SKM-1 treated with dmso at 0.1 percent for 144 hours (cell line): ENCODE measurements around the gene NAA60.

Experiments used
- DNase-seq: peaks from one replicate; lab custom pipeline; 2025; ENCODE audit not compliant: unreplicated experiment; lab: John Stamatoyannopoulos, UW

NAA60 gene

DNA sequence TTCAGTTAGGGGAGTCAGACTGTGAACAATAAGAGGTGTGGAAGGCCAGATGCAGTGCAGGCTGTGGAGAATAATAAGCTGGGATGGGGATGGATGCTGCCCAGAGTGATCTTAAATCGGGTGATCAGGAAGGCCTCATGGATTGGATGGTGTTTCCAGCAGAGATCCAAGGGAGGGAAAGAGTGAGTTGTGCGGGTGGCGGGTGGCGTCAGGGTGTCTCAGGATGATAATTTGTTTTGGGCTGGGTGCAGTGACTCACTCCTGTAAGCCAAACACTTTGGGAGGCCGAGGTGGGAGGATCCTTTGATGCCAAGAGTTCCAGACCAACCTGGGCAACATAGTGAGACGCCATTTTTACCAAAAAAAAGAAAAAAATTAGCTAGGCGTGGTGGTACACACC is 65.3 kb downstream of the NAA60 start:
- no peak for DNase-seq

DNA sequence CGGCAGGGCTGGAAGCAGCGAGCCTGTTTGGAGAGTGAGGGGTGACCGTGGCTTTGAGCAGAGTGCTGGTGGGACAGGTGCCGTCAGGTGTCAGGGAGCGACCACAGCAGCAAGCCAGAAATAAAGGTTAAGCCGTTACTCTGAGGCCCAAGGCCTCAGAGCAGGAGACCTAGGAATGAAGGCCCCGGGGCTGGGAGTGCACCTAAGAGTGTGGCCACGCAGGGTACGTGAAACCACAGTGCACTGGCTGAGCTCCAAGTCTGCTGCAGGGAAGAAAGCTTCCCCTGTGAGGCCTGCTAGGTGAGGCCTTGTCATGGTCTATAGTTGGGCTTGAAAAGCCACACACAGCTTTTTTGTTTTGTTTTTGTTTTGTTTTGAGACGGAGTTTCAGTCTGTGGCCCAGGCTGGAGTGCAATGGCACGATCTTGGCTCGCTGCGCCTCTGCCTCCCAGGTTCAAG is 66.0 kb downstream of the NAA60 start:
- no peak for DNase-seq

DNA sequence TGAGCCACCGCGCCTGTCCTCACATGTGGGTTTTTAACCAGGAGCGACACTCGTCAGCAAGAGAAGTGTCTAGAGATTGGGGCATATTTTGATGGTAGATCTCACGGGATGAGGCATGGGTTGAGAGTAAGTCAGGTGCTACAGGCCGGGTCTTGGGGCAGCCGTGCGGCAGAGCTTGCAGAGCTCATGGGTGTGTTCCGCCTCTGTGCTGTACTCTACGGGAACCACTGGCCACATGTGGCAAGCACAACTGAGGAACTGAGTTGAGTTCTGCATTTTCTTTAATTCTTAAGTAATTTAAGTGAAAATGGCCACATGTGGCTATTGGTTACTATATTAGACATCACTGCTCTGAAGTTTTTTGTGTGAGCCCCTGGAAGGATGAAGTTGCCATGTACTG is 66.9 kb downstream of the NAA60 start:
- no peak for DNase-seq

DNA sequence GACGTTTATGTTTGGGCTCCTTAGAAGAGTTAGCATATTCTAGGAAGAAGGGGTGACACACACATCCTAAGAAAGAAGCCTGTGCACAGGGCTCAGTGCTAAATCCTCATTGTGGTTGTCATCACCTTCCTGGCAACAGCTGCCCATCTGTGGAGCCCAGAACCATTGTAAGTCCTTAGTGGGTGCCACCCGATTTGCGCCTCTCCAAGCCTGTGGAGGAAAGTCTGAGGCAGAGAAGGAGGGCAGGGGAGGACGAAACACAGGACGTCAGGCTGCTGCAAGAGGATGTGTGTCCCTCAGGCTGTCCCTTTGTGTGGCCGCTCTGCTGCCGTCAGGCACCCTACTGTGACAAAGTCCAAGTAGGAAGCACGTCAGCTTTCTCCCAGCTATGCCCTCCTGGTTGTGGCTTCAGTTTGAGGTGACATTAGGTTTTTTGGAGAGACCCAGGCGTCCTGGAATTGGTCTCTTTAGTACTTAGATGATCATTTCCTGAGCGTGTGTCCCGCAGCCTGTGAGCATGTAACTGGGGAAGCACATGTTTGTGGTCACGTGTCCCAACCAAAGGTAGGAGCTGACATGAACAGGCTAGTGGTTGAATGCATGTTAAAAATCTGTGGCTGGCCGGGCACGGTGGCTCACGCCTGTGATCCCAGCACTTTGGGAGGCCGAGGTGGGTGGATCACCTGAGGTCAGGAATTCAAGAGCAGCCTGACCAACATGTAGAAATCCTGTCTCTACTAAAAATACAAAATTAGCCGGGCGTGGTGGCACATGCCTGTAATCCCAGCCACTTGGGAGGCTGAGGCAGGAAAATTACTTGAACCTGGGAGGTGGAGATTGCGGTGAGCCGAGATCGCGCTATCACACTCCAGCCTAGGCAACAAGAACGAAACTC is 68.1 kb downstream of the NAA60 start:
- no peak for DNase-seq

DNA sequence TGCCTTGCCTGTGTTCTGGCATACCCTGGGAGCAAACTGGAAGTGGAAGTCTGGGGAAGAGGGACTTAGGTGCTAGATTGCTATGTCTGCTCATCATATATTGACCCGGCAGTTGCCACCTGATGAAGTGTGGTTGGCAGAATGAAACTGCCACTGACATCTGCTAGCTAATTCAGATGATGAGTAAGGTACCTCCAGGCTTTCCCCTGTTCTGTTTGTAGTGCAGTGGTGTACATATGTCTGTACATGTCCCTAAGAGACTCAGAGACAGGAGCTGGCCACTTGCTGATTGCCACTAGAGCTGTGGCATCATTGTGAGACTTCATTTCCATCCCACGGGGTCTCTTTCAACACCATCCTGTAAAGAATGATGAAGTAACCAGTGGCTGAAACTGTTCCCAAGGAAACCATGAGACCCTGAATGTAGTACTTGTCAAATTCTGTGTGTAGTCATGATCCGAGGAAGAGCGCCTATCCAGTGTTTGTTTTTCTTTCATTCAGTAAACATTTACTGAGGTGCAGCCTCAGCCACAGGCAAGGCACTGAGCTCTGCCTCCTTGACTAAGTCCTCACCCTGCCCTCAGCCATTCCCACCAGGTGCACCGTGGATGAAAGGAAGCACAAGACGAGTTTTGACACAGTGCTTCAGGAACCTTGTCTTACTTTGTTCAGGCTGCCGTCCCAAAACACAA is 70.6 kb downstream of the NAA60 start:
- DNase-seq: no peak

DNA sequence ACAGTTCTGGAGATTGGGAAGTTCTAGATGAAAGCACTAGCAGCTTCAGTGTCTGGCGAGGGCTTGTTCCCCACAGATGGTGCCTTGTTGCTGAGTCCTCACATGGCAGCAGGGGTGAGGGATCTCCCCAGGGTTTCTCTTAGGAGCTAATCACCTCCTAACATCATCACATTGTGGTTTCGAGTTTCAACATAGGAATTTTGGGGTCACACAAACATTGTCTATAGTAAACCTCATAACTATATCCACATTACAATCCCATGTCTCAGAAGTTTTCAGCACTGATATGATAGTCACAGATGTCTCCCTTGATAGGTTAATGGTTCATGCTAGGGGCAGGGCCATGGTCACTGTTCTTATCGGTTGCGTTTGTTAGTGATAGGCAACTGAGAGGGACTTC is 71.1 kb downstream of the NAA60 start:
- no peak for DNase-seq

DNA sequence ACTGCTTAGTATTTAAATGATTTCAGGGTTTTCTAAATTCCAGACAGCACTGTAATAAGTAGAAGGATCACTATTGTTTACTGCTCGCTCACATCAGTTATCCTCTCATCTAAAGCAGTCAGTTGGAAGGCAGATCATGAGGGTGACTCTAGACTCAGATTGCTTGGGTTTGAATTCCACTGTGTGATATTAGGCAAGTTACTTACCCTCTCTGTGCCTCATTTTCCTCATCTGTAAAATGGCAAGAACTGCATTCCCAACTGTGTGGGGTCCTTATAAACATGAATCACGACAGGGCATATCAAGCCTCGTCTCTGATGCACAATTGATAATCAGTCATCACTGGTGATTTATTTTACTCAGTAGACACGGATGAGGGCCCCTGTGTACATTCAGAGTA is 72.4 kb downstream of the NAA60 start:
- no peak for DNase-seq

DNA sequence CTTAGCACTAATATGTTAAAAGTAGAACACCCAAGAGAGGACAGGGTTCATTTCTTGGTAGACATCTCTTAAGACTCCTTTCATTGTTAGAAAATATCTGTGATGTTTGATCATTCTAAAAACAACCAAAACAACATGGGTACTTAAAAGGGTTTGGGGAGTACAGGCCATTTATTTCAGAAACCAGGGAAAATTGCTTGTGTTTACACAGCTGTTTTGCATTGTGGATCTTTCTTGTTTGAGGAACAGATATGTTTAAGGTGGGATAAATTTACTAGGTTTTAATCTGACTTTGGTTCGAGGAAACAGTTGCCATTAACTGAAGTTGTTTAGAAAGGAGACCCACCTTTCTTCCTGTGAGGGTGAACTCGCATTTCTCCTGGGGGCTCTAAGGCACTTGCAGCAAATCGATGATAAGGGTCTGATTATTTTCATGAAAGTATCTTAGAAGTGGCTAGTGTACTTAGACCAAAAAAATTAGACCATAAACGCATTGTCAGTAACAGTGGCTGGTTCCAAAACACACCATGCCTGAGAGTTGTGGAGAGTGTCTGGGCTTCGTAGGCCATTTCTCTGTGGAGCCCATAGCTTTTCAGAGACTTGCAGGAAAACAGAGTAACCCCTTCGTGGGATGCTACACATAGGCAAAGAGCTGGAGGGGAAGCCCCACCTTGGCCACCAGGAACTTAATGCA is 75.0 kb downstream of the NAA60 start:
- DNase-seq: no peak

DNA sequence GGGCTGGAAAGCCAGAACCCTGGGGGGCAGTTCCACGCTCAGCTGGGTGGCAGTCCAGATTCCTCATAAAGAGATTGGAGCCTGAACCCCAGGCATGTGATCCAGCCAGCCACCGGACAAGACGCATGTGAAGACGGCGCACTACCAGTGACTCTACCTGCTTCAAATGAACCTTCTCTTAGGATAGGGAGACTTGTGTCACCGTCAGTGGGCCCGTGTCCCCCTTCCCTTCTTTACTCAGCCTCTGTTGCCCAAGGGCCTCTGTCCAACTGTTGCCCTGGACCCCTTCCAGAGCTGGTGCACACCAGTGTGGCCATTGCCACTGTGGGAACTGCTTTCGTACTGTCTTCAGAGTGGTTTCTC is 75.5 kb downstream of the NAA60 start:
- no peak for DNase-seq

DNA sequence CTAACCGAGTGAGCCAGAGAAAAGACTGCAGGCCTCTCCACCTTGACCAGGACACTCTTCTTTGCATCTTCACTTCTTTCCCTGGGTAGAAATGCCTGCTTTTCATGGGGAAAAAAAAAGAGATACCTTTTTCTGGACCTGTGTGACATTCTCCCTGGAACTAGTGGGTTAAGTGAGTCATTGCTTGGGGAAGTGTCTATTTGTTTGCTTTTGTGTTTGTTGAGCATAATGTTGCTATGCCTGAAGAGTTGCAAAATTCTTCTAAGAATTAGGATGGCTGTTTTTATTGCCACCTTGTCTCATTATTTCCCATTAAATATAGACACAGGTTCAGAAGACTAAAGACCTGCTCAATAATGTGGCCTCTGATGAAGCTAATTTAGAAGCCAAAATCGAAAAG is 76.1 kb downstream of the NAA60 start:
- DNase-seq: no peak

DNA sequence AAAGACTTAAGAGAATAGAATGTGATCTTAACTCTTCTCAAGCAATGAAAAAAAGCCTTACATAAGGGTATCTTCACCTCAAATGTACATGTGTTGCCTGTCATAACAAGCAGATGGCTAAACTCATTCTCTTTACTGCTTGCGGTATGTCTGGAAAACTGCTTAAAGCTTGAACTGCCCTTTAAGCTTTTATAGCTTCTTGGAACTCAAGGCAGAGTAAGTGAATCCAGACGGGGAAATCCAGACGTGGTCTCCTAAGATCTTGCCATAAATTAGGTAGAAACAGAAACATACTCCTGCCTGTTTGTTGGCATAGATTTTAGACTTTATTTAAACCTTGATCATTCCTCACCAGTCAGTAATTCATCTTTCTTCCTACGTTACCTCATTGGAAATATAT is 76.9 kb downstream of the NAA60 start:
- no peak for DNase-seq

DNA sequence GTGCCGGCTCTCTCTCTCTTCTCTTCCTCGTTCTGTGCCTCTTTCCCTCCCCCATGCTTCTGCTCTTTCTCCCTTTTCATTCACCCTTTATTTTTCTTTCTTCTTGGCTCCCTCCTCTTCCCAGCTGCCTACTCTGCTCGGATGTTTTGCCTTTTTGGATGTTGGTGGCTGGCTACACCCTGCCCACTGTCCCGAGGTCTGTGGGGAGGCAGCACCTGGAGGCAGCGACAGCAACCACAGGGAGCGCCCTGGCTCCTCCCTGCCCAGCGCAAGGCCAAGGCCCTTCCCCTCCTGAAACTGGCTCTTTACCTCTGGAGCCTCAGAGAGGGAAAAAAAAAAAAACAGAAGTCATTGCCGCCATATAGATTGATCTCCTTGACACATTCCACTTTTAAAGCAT is 77.4 kb downstream of the NAA60 start:
- DNase-seq: no peak

DNA sequence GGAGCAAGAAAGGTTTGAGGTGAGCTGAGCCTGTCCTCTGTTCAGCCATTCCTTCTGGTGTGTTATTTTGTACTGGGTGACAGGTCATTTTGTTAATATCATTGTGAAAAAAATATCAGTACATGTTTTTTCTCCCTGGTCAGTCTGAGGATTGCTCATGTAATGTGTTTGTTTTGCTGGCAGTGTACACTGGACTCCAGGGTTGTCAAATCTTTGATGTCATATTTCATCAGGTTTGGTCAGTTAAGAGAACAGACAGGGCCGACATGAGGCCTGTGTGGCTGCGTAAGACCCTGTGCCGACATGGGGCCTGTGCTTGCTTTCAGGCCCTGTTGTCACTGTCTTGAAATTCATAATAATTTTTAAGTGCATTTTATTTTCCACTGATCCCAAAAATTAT is 79.8 kb downstream of the NAA60 start:
- no peak for DNase-seq

DNA sequence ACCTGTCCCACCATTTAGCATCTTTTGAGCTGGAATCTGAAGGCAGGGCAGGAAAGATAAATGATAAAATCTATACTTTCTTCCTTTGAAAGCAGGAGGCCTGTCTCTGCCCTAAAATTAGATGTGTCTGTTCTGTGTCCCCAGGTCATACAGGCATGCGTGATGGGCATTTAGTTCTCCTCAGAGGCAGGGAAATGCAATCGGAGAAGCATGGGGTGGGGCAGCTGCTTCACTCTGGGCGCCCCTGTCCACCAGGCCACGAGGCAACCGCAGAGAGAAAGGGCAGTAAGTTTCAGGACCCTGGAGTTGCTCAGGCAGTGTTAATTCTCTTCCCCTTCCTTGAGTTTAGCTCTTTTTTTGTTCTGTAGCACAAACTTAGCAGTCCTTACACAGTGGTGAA is 82.5 kb downstream of the NAA60 start:
- DNase-seq: no peak

DNA sequence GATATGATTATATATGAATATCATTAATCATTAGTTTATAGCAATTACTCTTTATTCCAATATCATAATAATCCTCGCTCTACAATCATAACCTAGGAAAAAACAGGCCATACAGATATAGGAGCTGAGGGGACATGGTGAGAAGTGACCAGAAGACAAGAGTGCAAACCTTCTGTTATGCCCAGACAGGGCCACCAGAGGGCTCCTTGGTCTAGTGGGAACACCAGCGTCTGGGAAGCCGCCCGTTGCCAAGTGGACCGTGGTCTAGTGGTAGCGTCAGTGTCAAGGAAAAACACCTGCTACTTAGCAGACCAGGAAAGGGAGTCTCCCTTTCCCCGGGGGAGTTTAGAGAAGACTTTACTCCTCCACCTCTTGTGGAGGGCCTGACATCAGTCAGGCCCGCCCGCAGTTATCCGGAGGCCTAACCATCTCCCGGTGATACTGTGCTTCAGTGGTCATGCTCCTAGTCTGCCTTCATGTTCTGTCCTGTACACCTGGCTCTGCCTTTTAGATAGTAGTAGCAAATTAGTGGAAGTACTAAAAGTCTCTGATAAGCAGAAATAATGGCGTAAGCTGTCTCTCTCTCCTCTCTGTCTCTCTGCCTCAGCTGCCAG is 83.8 kb downstream of the NAA60 start:
- peak; percentile 45 for DNase-seq

DNA sequence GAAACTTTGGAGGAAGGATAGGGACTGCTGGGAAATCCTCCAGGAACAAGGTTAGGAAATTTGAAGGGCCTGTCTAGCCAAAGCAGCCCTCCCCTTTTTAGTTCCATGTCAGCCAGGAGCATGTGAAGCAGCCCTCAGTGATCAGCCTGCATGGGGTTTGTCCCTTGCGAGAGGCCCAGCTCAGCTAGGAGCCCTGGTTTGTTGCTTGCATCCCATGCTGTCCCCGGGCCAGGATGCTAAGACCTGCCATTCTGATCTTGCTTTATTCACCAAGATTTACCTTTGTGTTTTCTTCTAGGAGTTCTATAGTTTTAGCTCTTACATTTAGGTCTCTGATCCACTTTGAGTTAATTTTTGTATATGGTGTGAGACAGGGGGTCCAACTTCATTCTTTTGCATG is 84.9 kb downstream of the NAA60 start:
- DNase-seq: no peak

DNA sequence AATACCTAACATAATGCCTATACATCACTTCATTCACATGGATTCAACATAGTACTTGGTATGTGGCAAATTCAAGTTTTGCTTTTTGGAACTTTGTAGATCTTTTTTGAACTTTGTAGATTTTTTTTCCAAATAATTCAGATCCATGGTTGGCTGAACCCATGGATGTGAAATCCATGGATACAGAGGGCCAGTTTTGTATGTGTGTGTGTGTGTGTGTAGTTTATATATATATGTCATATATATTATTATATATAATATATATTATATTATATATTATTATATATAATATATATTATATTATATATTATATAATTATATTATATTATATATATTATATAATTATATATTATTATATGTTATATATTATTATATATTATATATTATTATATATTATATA is 85.7 kb downstream of the NAA60 start:
- DNase-seq: no peak

DNA sequence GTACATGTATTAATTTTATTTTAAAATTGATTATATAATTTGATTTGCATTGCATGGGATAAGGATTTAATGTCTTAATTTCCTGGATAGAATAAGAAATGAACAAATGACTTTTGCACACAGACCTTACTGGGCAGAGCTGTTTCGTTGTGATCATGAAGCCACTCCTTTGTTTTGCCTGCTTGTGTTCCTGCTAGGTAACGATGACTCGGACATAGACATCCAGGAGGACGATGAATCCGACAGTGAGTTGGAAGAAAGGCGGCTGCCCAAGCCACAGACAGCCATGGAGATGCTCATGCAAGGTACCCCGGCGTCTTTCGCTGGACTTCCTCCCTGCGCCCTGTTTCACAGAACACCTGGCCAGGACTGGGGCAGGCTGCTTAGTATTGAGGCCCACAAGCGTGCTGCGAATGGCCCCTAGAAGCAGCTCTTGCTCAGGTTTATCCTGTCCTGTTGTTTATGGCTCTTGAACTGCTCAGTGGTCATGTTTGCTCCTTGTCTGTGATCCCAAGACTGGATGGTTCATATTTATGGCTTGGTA is 87.0 kb downstream of the NAA60 start:
- DNase-seq: no peak

DNA sequence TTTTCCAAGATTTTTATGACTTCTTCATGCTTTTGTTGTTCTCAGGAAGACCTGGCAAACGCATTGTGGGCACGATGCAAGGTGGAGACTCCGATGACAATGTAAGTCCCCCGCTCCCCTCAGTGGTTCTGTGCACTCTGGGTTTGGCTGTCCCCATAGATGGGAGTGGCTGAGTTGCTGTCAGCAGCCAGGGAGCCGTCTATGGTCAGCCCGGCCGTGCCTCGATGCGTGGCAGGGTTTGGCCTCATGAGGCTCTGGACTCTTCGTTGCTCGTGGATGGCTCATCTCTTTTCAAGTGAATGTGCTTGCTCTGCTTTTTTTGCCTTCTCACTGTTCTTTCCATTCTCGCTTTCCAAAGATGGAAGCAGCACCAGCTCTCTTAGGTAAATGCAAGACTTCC is 89.3 kb downstream of the NAA60 start:
- DNase-seq: no peak

DNA sequence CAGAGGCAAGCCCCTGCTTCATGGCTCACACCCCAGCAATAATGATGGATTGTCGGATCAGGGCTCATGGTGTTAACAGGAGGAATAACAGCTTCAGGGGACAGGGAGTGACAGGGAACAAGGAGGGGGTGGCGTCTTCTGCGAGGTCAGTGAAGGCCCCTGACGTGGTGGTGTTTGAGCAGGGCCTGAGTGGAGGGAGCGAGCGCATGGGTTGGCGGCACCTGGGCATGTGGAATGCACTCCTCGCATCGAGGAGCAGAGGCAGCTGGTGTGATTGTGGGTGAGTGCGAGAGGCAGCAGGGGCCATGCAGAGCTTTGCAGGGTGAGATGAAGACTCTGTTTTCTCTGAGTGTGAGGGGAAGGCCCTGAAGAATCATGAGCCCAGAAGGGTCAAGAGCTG is 90.6 kb downstream of the NAA60 start:
- no peak for DNase-seq

DNA sequence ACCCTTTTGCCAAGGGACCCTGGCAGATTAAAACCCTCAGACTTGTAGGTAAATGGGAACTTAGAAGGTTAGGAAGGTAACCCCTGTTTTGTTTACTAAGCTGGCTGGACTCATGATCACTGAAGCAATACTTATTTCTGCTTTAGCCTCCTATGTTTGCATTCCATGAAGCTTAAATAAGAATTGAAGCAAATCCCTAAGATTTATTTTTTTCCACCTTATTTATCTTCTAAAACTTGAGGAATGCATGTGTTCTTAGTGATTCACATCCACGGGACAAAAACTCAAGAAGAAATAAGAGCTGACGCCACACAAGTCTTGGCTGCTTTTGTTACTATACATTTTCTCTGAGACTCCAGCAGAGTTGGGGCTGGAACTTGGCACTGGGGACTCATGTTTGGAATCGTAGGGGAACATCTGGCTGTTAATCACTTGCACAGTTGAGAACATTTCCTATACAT is 92.8 kb downstream of the NAA60 start:
- no peak for DNase-seq
